ENCODE results near the gene ATOX1.
"Not testable (repeated sequence)": the region's sequence is repeated elsewhere in the genome, so short reads cannot be mapped to it uniquely, and the experiment has no call there.

The ATOX1 gene

GRCh38 chr5:151758430-151759241 is at the start of gene ATOX1:
TSS of gene ATOX1 (minus strand) at chr5:151758631. CDS start at chr5:151758551, 80 bp downstream.
- in situ Hi-C loops (cut with MboI; ENCODE audit: low sequenced_read_pairs), result no loop called here

- in situ Hi-C loops (cut with MboI; ENCODE audit: low sequenced_read_pairs), result no loop called here
Observed at GRCh38 chr5:151805414-151806223, 47.2 kb upstream of the ATOX1 start.

GRCh38 chr5:151800532-151800931 is 42.1 kb upstream of the ATOX1 start:
- in situ Hi-C loops (cut with MboI; ENCODE audit: low sequenced_read_pairs), result no loop called here

GRCh38 chr5:151799407-151799806 is 41.0 kb upstream of the ATOX1 start:
- in situ Hi-C loops (cut with MboI; ENCODE audit: low sequenced_read_pairs), result no loop called here

- in situ Hi-C loops (cut with MboI; ENCODE audit: low sequenced_read_pairs), result no loop called here
Observed at GRCh38 chr5:151798674-151799073, 40.2 kb upstream of the ATOX1 start.

- in situ Hi-C loops (cut with MboI; ENCODE audit: low sequenced_read_pairs), result no loop called here
Observed at GRCh38 chr5:151795426-151795825, 37.0 kb upstream of the ATOX1 start.

GRCh38 chr5:151793358-151793757 is 34.9 kb upstream of the ATOX1 start:
- in situ Hi-C loops (cut with MboI; ENCODE audit: low sequenced_read_pairs), result no loop called here

- in situ Hi-C loops (cut with MboI; ENCODE audit: low sequenced_read_pairs), result no loop called here
Observed at GRCh38 chr5:151787817-151788216, 29.4 kb upstream of the ATOX1 start.

- in situ Hi-C loops (cut with MboI; ENCODE audit: low sequenced_read_pairs), result no loop called here
Observed at GRCh38 chr5:151786468-151786867, 28.0 kb upstream of the ATOX1 start.

GRCh38 chr5:151784141-151784540 is 25.7 kb upstream of the ATOX1 start:
- in situ Hi-C loops (cut with MboI; ENCODE audit: low sequenced_read_pairs), result no loop called here

- in situ Hi-C loops (cut with MboI; ENCODE audit: low sequenced_read_pairs), result not testable (repeated sequence)
Observed at GRCh38 chr5:151783664-151784063, 25.2 kb upstream of the ATOX1 start.

- in situ Hi-C loops (cut with MboI; ENCODE audit: low sequenced_read_pairs), result no loop called here
Observed at GRCh38 chr5:151781201-151781600, 22.8 kb upstream of the ATOX1 start.

GRCh38 chr5:151780348-151780747 is 21.9 kb upstream of the ATOX1 start:
- in situ Hi-C loops (cut with MboI; ENCODE audit: low sequenced_read_pairs), result no loop called here

GRCh38 chr5:151779531-151780125 is 21.2 kb upstream of the ATOX1 start:
- in situ Hi-C loops (cut with MboI; ENCODE audit: low sequenced_read_pairs), result no loop called here

- in situ Hi-C loops (cut with MboI; ENCODE audit: low sequenced_read_pairs), result no loop called here
Observed at GRCh38 chr5:151775025-151775606, 16.7 kb upstream of the ATOX1 start.

- in situ Hi-C loops (cut with MboI; ENCODE audit: low sequenced_read_pairs), result no loop called here
Observed at GRCh38 chr5:151773951-151774350, 15.5 kb upstream of the ATOX1 start.

GRCh38 chr5:151772846-151773561 is 14.6 kb upstream of the ATOX1 start:
- in situ Hi-C loops (cut with MboI; ENCODE audit: low sequenced_read_pairs), result no loop called here

GRCh38 chr5:151772029-151772845 is 13.8 kb upstream of the ATOX1 start:
- in situ Hi-C loops (cut with MboI; ENCODE audit: low sequenced_read_pairs), result no loop called here

GRCh38 chr5:151771259-151772028 is 13.0 kb upstream of the ATOX1 start, which contains the start of gene G3BP1:
TSS of gene G3BP1 (plus strand) at chr5:151771954. CDS start at chr5:151786621, 14,667 bp downstream.
- in situ Hi-C loops (cut with MboI; ENCODE audit: low sequenced_read_pairs), result no loop called here

Measured in HL-60/S4 treated with phorbol 12-myristate 13-acetate at 8.2 ng/mL for 4 days and 3 days (cell line).